HK-2 (cell line): Measurements from ENCODE around the gene SALL4.
"Not testable (repeated sequence)": the region's sequence is repeated elsewhere in the genome, so short reads cannot be mapped to it uniquely, and the experiment has no call there.

ENCODE experiments used
- DNase-seq: peaks from one replicate; pipeline ENCODE4 v3.0.0-alpha.2; 2018; ENCODE audit not compliant: unreplicated experiment

Gene SALL4

DNA sequence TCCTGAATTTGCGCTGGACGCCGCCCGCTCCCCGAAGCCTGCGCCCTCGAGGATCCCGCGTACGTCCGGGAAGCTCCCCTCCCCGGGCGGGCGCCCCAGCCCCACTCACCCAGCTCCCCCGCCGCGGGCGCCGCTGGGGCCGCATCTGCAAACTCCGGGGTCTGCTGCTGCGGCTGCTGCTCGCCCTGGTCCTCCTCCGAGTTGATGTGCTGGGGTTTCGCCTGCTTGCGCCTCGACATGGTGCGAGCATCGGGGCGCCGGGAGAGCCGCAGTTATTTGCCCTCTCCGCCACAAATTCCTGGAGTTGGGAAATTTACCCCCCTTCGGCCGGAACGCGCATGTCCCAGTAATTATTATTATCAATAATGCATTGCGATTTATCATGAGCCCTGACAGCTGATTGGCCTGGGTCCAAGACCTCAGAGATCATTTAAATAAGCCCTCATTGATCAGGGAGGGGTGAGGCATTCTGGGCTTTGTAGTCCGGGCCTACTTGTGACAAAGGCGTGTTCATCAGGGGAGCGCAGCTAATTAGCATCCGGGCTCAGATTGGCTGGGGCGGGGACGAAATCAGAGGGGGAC is at the start of gene SALL4:
TSS of gene SALL4 (minus strand) at position 352 of the 582 bp plus-strand sequence. CDS start at position 239, 113 bp downstream.
- no peak for DNase-seq

DNA sequence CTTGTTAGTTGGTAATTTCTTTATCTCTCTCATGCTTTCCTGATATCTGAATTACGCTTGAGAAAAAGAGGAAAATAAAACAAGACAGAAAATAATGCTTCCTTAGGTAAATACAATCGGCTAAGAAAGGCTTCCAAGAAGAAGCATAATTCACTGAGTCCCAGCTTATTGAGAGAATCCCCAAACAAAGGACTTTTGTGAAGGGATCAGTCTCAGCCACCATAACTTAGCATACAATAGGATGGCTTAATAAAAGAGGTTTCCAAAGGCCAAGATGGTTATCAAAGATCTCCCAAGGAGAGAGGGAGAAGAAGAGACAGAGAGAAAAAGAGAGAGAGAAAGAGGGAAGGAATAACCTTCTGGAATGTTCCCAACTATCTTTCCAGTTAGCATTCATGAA is 46.0 kb upstream of the SALL4 start:
- DNase-seq, result no peak

DNA sequence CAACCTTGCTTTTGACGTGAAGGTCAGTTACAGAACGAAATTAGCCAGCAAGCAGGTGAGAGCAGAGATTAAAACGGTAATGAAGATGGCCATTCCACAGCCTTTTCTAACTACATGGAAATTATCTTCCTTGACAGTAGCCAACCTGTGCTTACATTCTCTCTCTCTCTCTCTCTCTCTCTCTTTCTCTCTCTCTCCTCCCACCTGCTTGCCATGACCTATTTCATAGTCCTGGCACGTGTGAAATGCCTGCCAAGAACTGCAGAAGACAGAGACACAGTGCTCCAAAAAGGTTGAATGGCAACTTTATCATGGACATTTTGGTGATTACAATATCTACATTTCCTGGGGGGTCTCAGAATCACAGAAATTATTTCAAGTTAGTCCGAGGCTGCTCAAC is 38.5 kb upstream of the SALL4 start:
- no peak for DNase-seq

- no peak for DNase-seq
These were observed 35.6 kb upstream of the SALL4 start for GRCh38 chr20:51837876-51838420.

DNA sequence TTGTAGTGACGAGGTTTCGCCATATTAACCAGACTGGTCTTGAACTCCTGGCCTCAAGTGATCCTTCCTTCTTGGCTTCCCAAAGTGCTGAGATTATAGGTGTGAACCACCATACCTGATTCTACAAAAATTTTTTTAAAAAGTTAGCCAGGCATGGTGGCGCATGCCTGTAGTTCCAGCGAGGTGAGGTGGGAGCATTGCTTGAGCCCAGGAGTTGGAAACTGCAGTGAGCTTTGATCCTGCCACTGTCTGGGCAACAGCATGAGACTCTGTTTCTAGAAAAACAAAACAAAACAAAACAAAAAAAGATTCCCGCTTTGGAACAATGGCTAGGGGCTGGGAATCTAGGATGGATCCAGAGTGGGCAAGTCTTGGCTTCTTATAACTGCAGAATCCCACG is 35.1 kb upstream of the SALL4 start:
- no peak for DNase-seq

DNA sequence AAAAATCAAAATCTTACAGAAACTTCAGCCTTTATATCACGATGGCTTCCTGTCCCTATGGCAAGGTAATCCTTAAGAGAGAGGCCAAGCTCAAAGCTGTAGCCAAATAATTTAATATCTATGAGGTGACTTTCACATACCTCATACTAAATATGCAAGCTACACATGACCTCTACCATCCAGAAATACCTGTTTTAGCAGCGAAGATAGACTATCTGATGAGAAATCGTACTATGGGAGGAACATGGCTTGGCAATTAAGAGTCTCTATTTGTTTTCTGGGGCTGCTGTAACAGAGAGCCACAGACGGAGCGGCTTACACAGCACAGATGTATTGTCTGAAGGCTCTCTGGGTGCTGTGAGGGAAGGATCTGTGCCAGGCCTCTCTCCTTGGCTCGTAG is 31.0 kb upstream of the SALL4 start:
- no peak for DNase-seq

DNA sequence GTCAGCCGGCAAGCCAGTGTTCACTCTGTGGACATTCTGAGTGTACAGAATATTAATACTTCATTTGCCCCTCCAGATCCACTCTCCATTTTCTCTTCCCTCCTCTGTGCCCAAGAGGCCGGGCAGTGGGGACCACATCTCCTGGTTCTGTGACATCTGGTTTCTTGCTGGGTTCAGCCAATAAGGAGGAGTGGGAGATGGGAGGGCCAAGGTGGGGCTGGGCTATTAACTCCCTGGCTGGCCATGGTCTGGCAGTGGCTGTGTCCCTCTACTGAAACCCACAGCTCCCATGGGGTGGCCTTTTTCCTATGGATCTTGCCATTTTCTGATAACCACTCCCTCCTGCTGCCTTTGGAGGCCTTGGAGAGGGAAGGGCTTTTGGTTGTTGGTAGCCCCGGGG is 30.0 kb upstream of the SALL4 start:
- no peak for DNase-seq

GRCh38 chr20:51831866-51832265 is 29.5 kb upstream of the SALL4 start:
- no peak for DNase-seq

GRCh38 chr20:51830538-51830937 is 28.2 kb upstream of the SALL4 start:
- DNase-seq, result no peak

DNA sequence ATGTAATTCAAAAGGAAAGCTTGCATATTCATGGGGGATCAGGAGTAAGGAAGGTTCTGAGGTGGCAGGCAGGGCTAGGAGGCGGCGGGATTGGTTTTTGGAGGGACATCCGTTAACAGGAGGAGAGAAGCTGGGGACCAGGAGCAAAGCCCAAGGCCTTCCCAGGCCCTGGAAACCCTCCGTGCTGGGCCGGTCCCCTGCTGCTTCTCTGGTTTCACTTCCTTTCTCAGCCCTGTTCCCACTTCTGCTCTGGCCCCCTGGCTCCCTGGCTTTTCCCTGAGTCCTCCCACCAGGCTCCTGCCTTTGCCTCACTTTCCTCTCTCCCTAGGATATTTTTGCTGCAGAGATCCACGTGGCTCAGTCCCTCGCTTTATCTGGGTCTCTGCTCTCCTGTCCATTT is 26.4 kb upstream of the SALL4 start:
- no peak for DNase-seq

DNA sequence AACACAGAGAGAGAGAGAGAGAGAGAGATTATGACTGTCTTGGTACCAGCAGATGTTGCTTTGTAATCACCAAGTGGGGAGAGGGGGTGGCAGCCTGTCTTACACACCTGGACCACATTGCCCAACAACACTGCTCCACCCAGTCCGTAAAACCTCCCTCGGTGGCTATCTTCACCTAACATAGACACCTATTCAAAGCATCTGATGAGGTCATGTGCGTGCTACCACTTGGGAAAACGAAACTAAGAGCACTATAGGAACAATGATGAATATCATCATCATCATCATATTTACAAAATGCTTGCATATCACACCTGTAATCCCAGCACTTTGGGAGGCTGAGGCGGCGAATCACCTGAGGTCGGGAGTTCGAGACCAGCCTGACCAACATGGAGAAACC is 24.1 kb upstream of the SALL4 start:
- DNase-seq, result no peak

DNA sequence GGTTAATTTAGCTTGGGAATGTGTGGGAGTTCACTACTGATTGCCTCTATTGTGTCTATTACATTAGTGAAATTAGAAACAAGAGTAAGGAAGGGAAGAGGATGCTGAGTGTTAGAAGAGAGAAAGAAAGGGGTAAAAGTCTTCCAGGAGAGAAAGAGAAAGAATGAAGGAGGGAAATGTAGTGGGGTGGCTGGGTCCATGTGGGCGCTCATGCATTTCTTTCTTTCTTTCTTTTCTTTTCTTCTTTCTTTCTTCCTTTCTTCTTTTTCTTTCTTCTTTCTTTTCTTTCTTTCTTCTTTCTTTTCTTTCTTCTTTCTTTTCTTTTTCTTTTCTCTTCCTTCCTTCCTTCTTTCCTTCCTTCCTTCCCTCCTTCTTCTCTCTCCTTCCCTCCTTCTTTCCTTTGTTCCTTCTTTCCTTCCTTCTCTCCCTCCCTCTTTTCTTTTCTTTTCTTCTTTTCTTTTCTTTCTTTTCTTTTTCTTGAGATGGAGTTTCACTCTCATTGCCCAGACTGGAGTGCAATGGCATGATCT is 16.2 kb upstream of the SALL4 start:
- no peak for DNase-seq

DNA sequence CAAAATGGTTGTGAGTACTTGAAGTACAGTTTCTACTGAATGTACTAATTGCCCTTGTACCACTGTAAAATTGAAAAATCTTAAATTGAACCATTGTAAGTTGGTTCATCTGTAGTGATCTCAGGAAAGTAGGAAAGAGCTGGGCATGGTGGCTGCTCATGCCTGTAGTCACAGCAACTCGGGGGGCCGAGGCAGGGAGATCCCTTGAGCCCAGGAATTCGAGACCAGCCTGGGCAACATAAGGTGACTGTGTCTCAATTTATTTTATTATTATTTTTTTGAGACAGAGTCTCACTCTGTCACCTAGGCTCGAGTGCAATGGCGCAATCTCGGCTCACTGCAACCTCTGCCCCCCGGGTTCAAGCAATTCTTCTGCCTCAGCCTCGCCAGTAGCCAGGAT is 14.5 kb upstream of the SALL4 start:
- not testable (repeated sequence) for DNase-seq

DNA sequence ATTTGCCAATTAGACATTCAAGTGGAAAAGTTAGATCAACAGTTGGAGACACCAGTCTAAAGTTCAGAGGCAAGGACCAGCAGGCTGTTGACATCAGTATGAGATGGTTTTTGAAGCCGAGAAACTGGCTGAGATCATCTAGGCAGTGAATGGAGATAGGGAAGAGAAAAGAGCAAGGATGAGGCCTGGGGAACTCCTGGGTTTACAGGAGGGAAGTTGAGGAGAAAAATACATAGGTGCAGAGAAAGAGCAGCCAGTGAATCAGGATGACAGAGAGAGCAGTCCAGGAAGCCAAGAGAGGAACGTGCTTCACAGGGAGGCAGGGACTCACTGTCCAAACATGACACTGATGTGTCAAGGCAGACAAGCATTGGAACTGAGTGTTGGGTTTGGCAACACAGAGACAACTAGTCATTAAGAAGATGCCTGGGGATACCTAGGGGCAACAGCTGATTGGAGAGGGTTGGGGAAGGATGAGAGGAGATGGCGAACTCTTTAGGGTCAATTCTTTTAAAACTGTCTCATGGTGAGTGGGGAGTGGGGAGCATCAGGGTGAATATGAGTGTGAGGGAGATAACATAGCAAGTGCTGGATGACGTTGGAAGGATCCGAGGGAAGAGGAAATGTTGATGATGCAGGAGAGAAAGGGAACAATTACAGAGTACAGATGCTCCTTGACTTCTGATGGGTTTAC is 13.2 kb upstream of the SALL4 start:
- DNase-seq, result no peak

GRCh38 chr20:51812861-51813260 is 10.5 kb upstream of the SALL4 start:
- no peak for DNase-seq

DNA sequence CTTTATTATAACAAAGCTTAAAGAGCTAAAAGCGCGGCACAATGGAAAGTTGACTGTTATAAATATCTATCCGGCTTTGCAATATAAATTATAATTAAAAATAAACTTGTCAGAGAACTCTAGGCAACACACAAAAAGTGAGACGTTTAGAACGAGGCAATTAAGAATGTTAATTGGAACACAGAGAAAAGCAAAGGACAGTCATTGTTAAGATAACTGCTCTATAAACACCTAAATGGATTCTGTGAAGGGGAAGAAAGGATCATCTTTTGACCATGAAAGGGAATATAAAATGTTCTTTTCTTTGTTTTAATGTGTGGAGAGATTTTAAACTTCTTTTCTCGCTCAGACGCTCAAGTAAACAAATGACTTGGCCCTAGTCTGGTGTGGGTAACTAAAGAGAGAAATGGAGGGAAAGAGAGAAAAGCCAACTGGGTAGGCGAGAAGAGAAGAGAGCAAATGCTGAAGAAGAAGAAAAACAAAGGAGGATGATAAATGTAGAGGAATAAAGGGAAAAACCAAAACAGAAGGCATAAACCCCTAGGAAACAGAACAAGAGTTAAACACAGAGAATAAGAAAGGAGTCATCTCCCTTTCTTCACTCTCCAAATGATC is 9.3 kb upstream of the SALL4 start:
- no peak for DNase-seq

GRCh38 chr20:51811042-51811355 is 8.7 kb upstream of the SALL4 start:
- DNase-seq, result no peak

DNA sequence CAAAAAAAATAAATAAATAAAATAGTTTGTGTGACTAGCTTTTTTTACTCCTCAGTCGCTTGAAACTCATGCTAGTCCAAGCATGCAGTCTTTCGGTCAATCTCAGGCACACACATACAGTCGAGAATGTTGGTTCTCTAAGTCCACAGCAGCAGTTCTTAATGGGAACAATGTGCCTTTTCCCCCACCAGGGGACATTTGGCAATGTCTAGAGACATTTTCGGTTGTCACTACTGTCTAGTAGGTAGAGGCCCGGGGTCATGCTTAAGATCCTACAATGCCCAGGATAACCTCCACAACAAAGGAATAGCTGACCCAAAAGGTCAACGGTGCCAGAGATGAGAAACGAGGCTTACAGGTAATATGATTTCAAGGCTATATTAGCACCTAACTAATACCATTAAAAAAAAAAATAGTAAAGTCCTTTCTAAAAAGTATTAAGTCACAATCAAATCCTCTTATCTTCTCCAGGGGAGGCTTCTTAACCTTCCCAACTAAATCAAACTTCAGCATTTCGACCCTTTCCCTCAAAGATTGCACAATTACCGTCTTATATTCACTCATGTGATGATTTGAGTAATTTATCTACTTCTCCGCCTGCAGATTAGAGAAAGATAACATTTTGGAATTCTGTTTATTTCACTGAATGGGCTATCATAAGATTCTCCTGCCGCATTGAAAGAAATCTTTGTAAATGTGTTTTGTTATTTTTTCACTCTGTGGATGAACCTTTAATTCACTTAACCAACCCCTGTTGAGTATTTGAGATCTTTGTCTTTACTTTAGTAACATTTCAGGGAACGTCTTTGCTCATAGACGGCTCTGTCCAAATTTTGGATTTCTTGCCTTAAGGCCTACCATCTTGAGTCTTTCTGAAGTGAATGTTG is 8.1 kb upstream of the SALL4 start:
- DNase-seq, result no peak

DNA sequence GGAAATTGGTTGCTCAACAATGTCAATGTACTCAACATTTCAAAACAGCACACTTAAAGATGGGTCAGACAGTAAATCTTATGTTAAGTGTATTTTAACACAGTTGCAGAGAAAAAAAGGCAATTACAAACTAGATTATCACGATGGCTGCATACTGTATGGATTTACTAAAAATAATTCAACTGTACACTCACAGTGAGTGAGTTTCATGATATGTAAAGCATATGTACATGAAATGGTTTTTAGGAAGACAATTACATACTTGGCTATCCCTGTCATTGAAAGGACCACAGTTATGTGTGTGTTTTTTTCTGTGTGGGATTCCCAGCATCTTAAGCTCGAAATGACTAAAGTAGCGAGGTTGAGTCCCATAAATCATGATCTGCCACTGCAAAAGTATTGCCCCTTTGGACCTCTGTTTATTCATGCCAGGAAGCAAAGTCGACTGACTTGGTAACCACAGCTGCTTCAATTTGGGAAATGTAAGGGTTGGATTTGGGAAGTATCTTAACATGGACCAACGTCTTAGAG is 5.5 kb upstream of the SALL4 start:
- DNase-seq, result no peak

- no peak for DNase-seq
These were observed 2.4 kb upstream of the SALL4 start for GRCh38 chr20:51804754-51805153.

GRCh38 chr20:51803148-51803854 is 980 bp upstream of the SALL4 start:
- no peak for DNase-seq
